Epithelial cell of umbilical artery (primary cell): ENCODE data around the gene PFN1. TPM values are rescaled to one million over a fixed set of nuclear protein-coding genes. Genes with fewer than 3 reads are reported as not detected.

Experiments used
- total RNA-seq: library from RNA; depleted of rRNA; stranded (reverse); fragments of >200 nt; gene quantifications from 2 replicates; pipeline ENCODE4 v1.2.3, GENCODE V29; 2014

PFN1 gene
- 292 and 379 TPM in 2 replicates for total RNA-seq

DNA sequence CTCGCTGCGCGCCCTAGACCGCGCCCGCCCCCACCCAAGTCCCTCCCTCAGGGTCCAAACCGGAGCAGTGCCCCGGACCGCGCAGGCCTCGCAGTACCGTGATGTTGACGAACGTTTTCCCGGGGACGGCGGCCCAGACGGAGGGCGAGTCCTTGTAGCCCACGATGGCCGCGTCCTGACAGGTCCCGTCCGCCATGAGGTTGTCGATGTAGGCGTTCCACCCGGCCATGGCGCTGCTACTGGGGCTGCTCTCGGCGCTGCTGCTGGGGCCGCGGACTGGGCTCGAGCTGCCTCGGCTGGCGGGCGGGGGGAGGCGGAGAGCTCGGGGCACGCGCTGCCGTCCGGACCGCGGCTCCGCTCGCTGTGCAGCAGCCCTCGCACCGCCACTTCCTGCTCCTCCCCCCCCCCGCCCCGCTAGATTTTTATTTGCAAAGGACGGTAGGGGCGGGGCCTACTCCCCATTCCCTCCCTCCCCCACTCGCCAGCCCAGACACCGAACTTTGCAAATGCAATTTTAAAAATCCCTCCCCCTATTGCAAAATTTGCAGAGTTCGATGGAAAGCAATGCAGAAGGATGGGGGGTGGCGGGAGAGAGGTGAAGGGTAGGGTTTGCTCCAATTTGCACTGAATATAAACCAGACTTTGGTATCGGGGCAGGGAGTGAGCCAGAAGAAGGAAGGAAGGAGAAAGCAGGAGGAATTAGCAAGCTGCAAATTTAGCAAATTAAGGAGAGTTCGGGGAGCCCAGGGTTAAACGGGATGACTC lies at the start of gene PFN1:
TSS of gene PFN1 (minus strand) at position 365 of the 765 bp plus-strand sequence. CDS start at position 229, 136 bp downstream.

DNA sequence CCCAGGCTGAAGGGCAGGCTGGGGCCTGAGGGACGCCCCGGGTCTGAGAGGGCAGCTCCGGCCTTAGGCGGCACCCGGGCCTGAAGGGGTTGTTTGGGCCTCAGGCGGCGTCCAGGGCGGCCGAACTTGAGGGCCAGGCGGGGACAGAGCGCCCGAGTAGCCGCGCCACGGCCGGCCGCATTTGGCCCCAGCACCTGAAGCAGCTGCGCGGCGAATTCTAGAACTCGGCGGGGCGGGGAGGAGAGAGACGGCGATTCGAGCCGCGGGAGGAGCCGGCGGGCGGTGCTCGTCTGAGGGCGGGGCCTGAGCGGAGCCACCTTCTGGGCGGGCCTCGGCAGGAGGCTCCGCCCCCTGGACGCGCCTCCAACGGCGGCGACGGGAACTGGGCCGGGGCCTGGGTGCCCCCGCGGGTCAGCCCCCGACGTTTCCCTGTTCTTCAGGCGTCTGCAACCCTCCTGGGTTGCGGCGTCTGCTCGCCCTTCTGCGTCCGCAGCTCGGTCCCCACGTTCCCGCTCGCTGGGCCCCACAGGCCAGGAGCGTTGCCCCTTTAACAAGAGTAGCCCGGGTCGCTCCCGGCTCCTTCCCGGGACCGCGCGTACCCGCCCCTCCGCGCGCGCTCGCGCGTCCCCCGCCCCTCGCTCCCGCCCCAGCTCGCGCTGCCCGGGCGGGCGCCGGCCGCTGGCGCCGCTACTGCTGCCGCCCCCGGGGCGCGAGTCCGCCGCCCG lies 49.1 kb upstream of the PFN1 start, which contains the start of the genes INCA1 and KIF1C:
TSS of gene INCA1 (minus strand) at position 221 of the 725 bp plus-strand sequence. CDS start 3,085 bp downstream, outside the sequence.
TSS of gene KIF1C (plus strand) at position 649 of the 725 bp plus-strand sequence. CDS start 2,297 bp downstream, outside the sequence.

DNA sequence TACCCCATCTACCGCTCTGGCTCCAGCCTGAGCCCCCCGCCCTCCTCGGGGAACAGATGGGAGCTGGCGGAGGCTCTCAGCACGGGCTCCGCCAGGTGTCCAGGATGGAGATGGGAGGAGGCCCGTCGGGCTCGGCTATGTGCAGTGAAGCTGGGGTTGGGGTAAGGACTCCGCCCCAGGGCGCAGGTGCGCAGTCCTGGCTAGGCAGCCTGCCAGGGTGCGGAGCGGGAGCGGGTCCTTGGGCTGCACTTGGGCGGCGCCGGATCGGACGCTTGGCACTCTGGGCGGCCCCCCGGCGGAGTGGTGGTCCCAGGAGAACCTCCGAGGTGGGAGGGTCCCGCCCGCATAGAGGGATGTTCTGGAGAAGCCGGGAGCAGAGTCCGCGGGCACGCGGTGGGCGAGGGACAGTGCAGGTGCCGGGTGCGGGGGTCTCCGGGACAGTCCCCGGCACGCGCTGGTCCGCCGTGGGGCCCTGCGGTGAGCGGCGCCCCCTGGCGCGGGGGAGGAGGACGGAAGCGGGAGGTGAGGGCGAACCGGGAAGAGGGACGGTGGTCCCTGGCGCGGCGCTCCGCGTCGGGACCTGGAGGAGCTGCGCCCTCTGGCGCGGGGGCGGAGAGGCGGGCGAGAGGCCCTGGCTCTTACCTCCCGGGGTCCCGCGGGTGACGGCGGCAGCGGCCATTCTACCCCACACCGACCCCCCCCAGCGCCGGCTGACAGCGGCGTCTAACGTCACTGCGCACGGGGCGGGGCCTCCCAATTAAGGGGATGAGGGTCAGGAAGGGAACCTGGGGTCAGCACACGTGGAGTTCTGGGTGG lies 38.8 kb upstream of the PFN1 start, which contains the start of gene CAMTA2:
TSS of gene CAMTA2 (minus strand) at position 725 of the 816 bp plus-strand sequence. CDS start 1,453 bp downstream, outside the sequence.

DNA sequence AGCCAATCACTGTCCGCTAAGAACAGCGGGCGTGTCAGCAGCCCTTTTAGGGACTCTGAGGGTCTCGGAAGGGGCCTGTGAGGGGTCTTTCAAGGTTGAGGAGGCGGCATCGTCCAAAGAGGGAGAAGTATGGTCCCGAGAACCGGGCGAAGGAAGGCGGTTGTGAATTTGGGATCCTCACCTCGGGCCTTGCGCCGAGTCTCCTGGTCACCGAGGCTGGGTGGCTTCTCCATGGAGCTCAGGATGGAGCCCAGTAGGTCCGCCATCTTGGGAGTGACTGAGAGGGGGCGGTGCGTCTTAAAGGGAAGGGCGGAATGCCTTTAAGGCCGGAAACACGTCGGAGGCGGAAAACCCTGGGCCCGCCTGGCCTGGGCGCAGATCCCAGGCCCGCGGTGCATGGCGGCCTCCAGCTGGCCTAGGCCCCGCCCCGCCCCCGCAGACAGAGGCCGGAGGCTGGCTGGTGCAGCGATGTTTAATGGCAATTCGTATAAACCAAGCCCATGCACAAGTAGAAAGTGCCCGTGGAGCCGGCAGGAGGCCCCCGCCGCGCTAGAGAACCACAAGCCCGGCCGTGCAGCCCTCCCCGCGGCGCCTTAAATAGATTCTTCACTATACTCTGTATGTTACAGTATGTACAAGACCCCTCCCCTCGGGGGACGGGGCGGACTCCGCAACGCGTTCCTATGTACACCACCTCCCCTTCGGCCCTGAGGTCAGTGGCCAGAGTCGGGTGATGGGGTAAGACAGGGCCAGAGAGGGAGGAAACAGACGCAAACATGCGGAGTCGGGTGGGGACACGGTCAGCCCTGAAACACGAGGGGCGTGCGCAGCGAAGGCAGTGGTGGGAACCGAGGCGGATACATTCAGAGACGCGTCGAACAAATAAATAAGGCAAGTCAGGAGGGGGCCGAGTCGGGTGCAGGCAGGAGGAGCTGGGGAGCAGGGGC lies 19.5 kb upstream of the PFN1 start, which contains the start of gene SPAG7:
TSS of gene SPAG7 (minus strand) at position 279 of the 947 bp plus-strand sequence. CDS start at position 266, 13 bp downstream.

DNA sequence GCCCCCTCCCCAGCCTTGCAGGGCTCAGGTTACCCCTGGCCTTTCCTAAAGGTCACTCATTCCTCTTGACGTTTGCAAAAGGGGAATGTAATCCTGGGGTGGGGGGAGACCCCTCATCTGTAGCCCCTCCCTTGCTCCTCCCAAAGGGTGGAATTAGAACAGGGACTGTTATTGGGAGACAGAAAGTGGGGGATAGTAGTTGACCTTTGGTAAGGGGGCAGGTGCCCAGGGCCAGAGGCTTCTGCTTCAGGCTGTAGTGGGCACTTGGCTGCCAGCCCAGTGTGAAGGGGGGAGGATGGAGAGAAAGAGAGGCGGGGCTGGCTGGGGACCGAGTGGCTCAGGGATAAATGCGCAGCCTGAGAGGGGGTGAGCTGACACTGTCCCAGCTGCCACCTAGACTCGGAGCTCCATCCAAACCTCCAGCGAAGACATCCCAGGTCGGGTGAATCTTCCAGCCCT lies 2.4 kb upstream of the PFN1 start, which contains the start of gene ENO3:
TSS of gene ENO3 (plus strand) at position 374 of the 459 bp plus-strand sequence. CDS start 711 bp downstream, outside the sequence.

DNA sequence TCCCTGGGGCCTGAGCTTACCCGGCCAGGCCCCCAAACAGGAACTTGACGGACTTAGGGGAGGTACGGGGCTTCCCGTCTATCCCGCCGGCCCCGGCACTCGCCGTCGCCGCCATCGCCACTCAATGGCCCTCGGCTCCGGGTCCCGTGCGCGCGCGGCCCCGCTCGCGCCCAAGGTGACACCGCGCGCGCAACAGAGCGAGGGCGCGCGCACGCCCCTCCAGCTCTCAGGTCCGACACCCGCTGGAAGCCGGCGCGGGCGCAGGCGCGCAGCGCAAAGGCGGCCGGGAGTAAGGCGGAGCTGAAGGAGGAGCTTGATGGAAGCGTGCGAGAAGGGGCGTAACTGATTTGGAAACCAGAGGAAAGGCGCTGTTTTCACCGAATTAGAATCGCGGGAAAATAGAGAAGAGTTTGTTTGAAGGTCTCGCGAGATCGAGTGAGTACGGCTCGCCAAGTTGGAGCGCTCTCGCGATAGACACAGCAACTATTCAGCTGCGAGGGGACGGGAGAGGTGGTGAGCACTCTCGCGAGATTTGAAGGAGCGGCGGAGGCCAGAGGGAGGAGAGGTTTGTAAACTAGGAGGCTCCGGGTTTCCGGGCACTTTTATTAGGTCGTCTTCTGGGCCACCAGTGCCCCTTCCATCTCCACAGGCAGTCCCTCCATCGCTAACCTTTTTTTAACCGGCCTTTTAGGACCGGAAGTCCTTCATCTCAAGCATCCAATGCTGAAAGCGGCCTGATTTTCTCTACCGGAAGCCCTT lies 8.4 kb downstream of the PFN1 start, which contains the start of the genes RNF167 and SLC25A11:
TSS of gene RNF167 (plus strand) at position 473 of the 759 bp plus-strand sequence. CDS start 642 bp downstream, outside the sequence.
TSS of gene SLC25A11 (minus strand) at position 251 of the 759 bp plus-strand sequence. CDS start at position 115, 136 bp downstream.

DNA sequence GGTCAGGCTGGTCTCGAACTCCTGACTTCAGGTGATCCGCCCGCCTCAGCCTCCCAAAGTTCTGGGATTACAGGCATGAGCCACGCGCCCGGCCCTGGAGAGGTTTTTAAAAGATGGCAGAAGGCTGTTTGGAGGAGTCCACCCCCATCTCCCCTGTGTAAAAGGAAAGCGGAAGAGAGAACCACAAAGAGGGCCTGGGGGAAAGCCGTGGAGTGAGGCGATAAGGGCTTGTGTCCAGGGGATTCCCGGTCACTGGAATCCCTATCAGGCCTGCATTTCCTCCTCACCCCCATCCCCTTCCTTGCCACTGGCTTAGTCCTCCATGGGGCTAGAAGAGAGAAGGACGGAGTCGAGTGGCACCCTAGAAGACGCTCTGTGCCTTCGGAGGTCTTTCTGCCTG lies 16.4 kb downstream of the PFN1 start, which contains the start of gene GP1BA:
TSS of gene GP1BA (plus strand) at position 315 of the 400 bp plus-strand sequence. CDS start 328 bp downstream, outside the sequence.

DNA sequence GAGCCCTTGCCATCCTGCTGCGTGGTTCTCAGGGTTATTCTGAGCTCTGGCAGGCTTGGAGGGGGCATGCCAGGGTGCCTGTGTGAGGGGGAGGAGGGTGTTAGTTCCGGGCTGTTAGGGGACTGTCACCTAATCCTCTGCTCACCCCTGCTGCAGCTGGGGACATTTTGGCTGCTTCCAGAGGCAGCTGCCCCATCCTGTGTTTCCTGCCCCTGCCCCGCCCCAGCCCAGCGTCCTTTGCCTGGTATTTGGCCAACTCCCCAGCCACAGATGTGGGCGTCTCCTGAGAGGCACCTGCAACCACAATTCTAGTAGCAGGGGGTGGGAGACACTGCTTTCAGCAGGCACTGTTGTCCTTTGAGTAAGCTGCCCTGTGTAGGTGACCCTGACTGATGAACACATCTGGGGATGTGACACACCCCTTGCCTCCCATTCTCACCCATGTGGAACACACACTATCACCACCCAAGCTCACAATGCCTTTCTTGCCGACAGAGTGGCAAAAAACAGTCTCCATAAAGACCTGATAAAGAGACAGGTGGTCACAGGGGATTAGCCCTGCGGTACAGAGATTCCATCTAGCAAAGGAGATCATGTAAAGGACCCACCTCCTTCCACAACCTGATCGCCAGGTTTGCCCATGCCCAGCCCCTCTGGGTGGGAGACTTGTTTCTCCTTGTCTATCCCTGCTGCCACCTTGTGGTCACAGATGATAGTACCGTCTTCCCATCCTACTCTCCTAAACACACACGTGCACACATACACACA lies 45.1 kb downstream of the PFN1 start, which contains the start of gene CHRNE:
TSS of gene CHRNE (minus strand) at position 48 of the 768 bp plus-strand sequence. CDS start at position 13, 35 bp downstream.

DNA sequence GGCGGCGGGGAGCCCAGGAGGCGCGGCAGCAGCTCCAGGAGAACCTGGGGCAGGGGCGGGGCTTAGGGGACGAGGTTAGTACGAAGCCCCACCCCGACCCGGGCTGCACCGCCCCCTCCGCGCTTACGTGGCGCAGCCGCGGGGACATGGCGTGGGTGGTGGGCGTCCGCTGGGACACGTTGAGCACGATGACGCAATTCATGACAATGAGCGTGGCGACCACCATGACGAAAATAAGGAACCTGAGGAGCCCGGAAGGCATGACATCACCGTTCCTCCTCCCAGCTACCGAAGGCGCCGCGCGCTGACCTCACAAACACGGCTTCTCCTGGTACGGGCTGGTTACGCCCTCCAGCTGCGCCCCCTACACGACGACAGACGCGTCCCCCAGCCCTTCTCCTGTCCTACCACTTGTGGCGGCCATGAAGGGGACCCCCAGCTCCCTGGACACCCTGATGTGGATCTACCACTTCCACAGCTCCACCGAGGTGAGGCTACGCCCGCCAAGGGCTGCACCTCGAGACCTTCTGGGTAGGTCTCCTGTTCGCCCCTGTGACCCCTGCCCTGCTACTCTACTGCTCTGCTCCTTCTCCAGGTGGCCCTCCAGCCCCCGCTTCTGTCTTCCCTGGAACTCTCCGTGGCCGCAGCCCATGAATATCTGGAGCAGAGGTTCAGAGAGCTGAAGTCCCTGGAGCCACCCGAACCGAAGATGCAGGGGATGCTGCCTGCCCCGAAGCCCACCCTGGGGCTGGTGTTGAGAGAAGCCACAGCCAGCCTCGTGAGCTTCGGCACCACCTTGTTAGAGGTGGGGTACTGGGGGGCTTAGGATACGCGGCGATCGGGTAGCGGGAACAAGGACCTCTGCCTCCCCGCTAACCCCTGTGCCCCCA lies 48.7 kb downstream of the PFN1 start, which contains the start of gene C17orf107:
TSS of gene C17orf107 (plus strand) at position 196 of the 890 bp plus-strand sequence. CDS start at position 423, 227 bp downstream.

Other genes starting within 250 kb of the PFN1 start
- 30.2 and 32.7 TPM in 2 replicates for gene PELP1, start 244.4 kb downstream of the PFN1 start, total RNA-seq
- gene ARRB2, start 237.9 kb downstream of the PFN1 start, total RNA-seq: 4.2 and 5.8 TPM in 2 replicates
- gene MED11, start 217.1 kb downstream of the PFN1 start, total RNA-seq: 8.8 and 13.6 TPM in 2 replicates
- not detected in 2 replicates for gene ZMYND15, start 208.7 kb downstream of the PFN1 start, total RNA-seq
- gene CXCL16, start 208.6 kb downstream of the PFN1 start, total RNA-seq: 0.32 and 1.1 TPM in 2 replicates
- gene TM4SF5, start 176.6 kb downstream of the PFN1 start, total RNA-seq: not detected in 2 replicates
- 0.65 and 1.7 TPM in 2 replicates for gene VMO1, start 162.2 kb downstream of the PFN1 start, total RNA-seq
- not detected in 2 replicates for gene GLTPD2, start 159.6 kb downstream of the PFN1 start, total RNA-seq
- gene PSMB6, start 152.4 kb downstream of the PFN1 start, total RNA-seq: 203 and 253 TPM in 2 replicates
- 12.0 and 18.8 TPM in 2 replicates for gene PLD2, start 141.4 kb downstream of the PFN1 start, total RNA-seq
- 19.1 and 24.0 TPM in 2 replicates for gene MINK1, start 115.2 kb downstream of the PFN1 start, total RNA-seq
- 0.61 and 1.3 TPM in 2 replicates for gene C17orf107, start 49.0 kb downstream of the PFN1 start, total RNA-seq
- gene CHRNE, start 45.4 kb downstream of the PFN1 start, total RNA-seq: 0.30 and 0.97 TPM in 2 replicates
- not detected in 2 replicates for gene GP1BA, start 16.3 kb downstream of the PFN1 start, total RNA-seq
- gene SLC25A11, start 8.5 kb downstream of the PFN1 start, total RNA-seq: 56.8 and 59.4 TPM in 2 replicates
- 11.0 and 11.2 TPM in 2 replicates for gene RNF167, start 8.3 kb downstream of the PFN1 start, total RNA-seq
- 1.3 and 2.3 TPM in 2 replicates for gene ENO3, start 2.6 kb upstream of the PFN1 start, total RNA-seq
- 55.2 and 56.5 TPM in 2 replicates for gene SPAG7, start 19.3 kb upstream of the PFN1 start, total RNA-seq
- gene CAMTA2, start 39.1 kb upstream of the PFN1 start, total RNA-seq: 3.2 and 8.1 TPM in 2 replicates
- gene INCA1, start 49.0 kb upstream of the PFN1 start, total RNA-seq: not detected in 2 replicates
- 44.4 and 60.1 TPM in 2 replicates for gene KIF1C, start 49.4 kb upstream of the PFN1 start, total RNA-seq
- gene SLC52A1, start 86.9 kb upstream of the PFN1 start, total RNA-seq: under 0.01 TPM in 1 of 2 replicates, not detected in the other
- 0.97 and 1.2 TPM in 2 replicates for gene ZFP3, start 129.9 kb upstream of the PFN1 start, total RNA-seq
- gene ZNF232, start 163.3 kb upstream of the PFN1 start, total RNA-seq: 4.9 and 6.4 TPM in 2 replicates
- gene USP6, start 167.5 kb upstream of the PFN1 start, total RNA-seq: not detected in 2 replicates
- 1.6 and 5.0 TPM in 2 replicates for gene ZNF594, start 243.3 kb upstream of the PFN1 start, total RNA-seq